Endothelial cell of umbilical vein (primary cell): ENCODE measurements around the gene NUP205.

ENCODE experiments used
- CTCF ChIP-seq, 2 donors: IDR thresholded peaks; 1 replicate in 1 of 2; 2 replicates in 1 of 2; pipeline ENCODE4 v1.5.1; 2011; ENCODE audit warnings: low read length in 2 of 2, mild to moderate bottlenecking in 2 of 2, moderate library complexity in 2 of 2, control low read depth in 1 of 2, inconsistent platforms in 1 of 2, low read depth in 1 of 2; ENCODE audit not compliant: insufficient read depth in 1 of 2; ENCODE audit errors: extremely low read depth in 1 of 2
- POLR2A ChIP-seq: IDR thresholded peaks from 2 replicates; pipeline ENCODE4 v1.6.1; 2012; ENCODE audit warnings: low read depth, mild to moderate bottlenecking, control low read depth, low read length

- TF ChIP-seq CTCF (IDR thresholded peaks at IDR 0.05; ENCODE audit: extremely low read depth in 1 of 2, insufficient read depth in 1 of 2, low read depth in 1 of 2, low read length in 2 of 2) (no peak), POLR2A (no peak)
These were observed 35.2 kb upstream of the NUP205 start for GRCh38 chr7:135522509-135522908.
